HG03354 (cell line): ENCODE data around the gene SLC44A5.
"Not testable (repeated sequence)": the region's sequence is repeated elsewhere in the genome, so short reads cannot be mapped to it uniquely, and the experiment has no call there.

Source experiments
- ATAC-seq: cut with Tn5 transposase; IDR thresholded peaks from one replicate; pipeline ENCODE4 v1.9.1; 2021; ENCODE audit warnings: mild to moderate bottlenecking; ENCODE audit not compliant: unreplicated experiment, poor library complexity, severe bottlenecking

Gene SLC44A5

GRCh38 chr1:75234562-75234961 is 376.4 kb downstream of the SLC44A5 start:
- ATAC-seq = no peak

GRCh38 chr1:75233302-75233929 is 377.5 kb downstream of the SLC44A5 start:
- peak; percentile 96 for ATAC-seq

GRCh38 chr1:75220072-75220471 is 390.8 kb downstream of the SLC44A5 start:
- no peak for ATAC-seq

GRCh38 chr1:75214017-75214416 is 396.9 kb downstream of the SLC44A5 start:
- ATAC-seq = no peak

- no peak for ATAC-seq
Measured at GRCh38 chr1:75211648-75212047, 399.3 kb downstream of the SLC44A5 start.

- ATAC-seq = no peak
Measured at GRCh38 chr1:75208862-75209261, 402.1 kb downstream of the SLC44A5 start.

GRCh38 chr1:75203415-75204277 is 407.3 kb downstream of the SLC44A5 start:
- peak; percentile 95 for ATAC-seq

- ATAC-seq = no peak
Measured at GRCh38 chr1:75202751-75203150, 408.2 kb downstream of the SLC44A5 start.

- ATAC-seq = no peak
Measured at GRCh38 chr1:75198761-75199160, 412.2 kb downstream of the SLC44A5 start.

GRCh38 chr1:75198163-75198562 is 412.8 kb downstream of the SLC44A5 start:
- no peak for ATAC-seq

- no peak for ATAC-seq
Measured at GRCh38 chr1:75188892-75189291, 422.0 kb downstream of the SLC44A5 start.

- not testable (repeated sequence) for ATAC-seq
Measured at GRCh38 chr1:75181214-75181955, 429.5 kb downstream of the SLC44A5 start.

- no peak for ATAC-seq
Measured at GRCh38 chr1:75174031-75174760, 436.7 kb downstream of the SLC44A5 start.

- ATAC-seq = no peak
Measured at GRCh38 chr1:75172556-75172955, 438.4 kb downstream of the SLC44A5 start.

GRCh38 chr1:75171876-75172275 is 439.0 kb downstream of the SLC44A5 start:
- ATAC-seq = no peak

- no peak for ATAC-seq
Measured at GRCh38 chr1:75170981-75171380, 439.9 kb downstream of the SLC44A5 start.

- ATAC-seq = no peak
Measured at GRCh38 chr1:75170011-75170410, 440.9 kb downstream of the SLC44A5 start.

- no peak for ATAC-seq
Measured at GRCh38 chr1:75166821-75167220, 444.1 kb downstream of the SLC44A5 start.

GRCh38 chr1:75165264-75165663 is 445.6 kb downstream of the SLC44A5 start:
- no peak for ATAC-seq

- no peak for ATAC-seq
Measured at GRCh38 chr1:75159154-75159553, 451.8 kb downstream of the SLC44A5 start.
